Fibroblast of lung (primary cell): Measurements from ENCODE around the gene DNAJB11. TPM values are rescaled to one million over a fixed set of nuclear protein-coding genes. Genes with fewer than 3 reads are reported as not detected.

Experiments used
- DNase-seq, 2 donors: peaks; one replicate each; pipeline versions ENCODE4 v3.0.0 to v3.0.0-alpha.2; 2010; ENCODE audit warnings: low read depth in 2 of 2
- H2AFZ ChIP-seq: 2 replicates; pipeline ENCODE4 v1.5.1; 2012; ENCODE audit warnings: low read length, control low read depth, inconsistent platforms
- H3K27ac ChIP-seq: 2 replicates; pipeline ENCODE4 v1.5.1; 2011; ENCODE audit warnings: low read length, control low read depth; ENCODE audit not compliant: insufficient read depth
- H3K27me3 ChIP-seq: 2 replicates; pipeline ENCODE4 v1.5.1; 2011; ENCODE audit warnings: mild to moderate bottlenecking, low read length; ENCODE audit not compliant: control insufficient read depth, insufficient read depth
- H3K36me3 ChIP-seq: 2 replicates; pipeline ENCODE4 v1.5.1; 2011; ENCODE audit warnings: low read length; ENCODE audit not compliant: control insufficient read depth, insufficient read depth
- H3K4me1 ChIP-seq: 2 replicates; pipeline ENCODE4 v1.5.1; 2011; ENCODE audit warnings: low read length; ENCODE audit not compliant: control insufficient read depth, insufficient read depth; ENCODE audit errors: extremely low read depth
- H3K4me2 ChIP-seq: 2 replicates; pipeline ENCODE4 v1.5.1; 2011; ENCODE audit warnings: low read length, control low read depth; ENCODE audit not compliant: insufficient read depth; ENCODE audit errors: extremely low read depth
- H3K4me3 ChIP-seq, 4 experiments: fragments of 200-600 bp in 1 of 4; sonication (generic) in 1 of 4; replicated peaks in 1 of 4; 2 replicates each; pipeline ENCODE4 v1.5.1; 2011 to 2016; ENCODE audit warnings: low read length in 4 of 4, low read depth in 3 of 4, mild to moderate bottlenecking in 3 of 4, control low read depth in 2 of 4, inconsistent platforms in 1 of 4, mixed read lengths in 1 of 4; ENCODE audit not compliant: insufficient read depth in 1 of 4; ENCODE audit errors: control extremely low read depth in 1 of 4
- H3K79me2 ChIP-seq: 2 replicates; pipeline ENCODE4 v1.5.1; 2012; ENCODE audit warnings: mild to moderate bottlenecking, low read length, inconsistent platforms; ENCODE audit not compliant: control insufficient read depth, insufficient read depth
- H3K9ac ChIP-seq: 2 replicates; pipeline ENCODE4 v1.5.1; 2011; ENCODE audit warnings: mild to moderate bottlenecking, low read length, control low read depth; ENCODE audit not compliant: insufficient read depth
- H3K9me3 ChIP-seq: 2 replicates; pipeline ENCODE4 v1.5.1; 2012; ENCODE audit warnings: low read depth, low read length; ENCODE audit not compliant: control insufficient read depth, insufficient read depth
- H4K20me1 ChIP-seq: 2 replicates; pipeline ENCODE4 v1.5.1; 2011; ENCODE audit warnings: low read length; ENCODE audit not compliant: control insufficient read depth, insufficient read depth; ENCODE audit errors: extremely low read depth
- EZH2 ChIP-seq: IDR thresholded peaks from 2 replicates; pipeline ENCODE4 v1.5.1; 2012; ENCODE audit warnings: low read length, control low read depth, mild to moderate bottlenecking; ENCODE audit errors: missing control alignments
- polyA plus RNA-seq, 2 donors: library from polyadenylated mRNA; depleted of rRNA in 1 of 2; stranded (reverse) in 1 of 2; unstranded in 1 of 2; fragments of >200 nt; gene quantifications; 2 replicates each; pipeline ENCODE4 v1.2.1, GENCODE V29; 2011 to 2012; ENCODE audit warnings: missing spikeins in 1 of 2
- total RNA-seq: library from RNA; depleted of rRNA; stranded (reverse); fragments of >200 nt; gene quantifications from 2 replicates; pipeline ENCODE4 v1.2.1, GENCODE V29; 2014
- TF ChIP-seq, protein P1 (sequence below), 2 donors: IDR thresholded peaks in 1 of 2; conservative IDR thresholded peaks in 1 of 2; 1 replicate in 1 of 2; 2 replicates in 1 of 2; pipeline ENCODE4 v1.5.1; 2011 to 2012; ENCODE audit warnings: low read length in 2 of 2, control low read depth in 1 of 2, inconsistent platforms in 1 of 2, low read depth in 1 of 2, mild to moderate bottlenecking in 1 of 2

The DNAJB11 gene
- total and polyA plus RNA-seq, 2 donors (not counting 1 experiment from before 2014, with no cell fraction given), result 37.5 to 59.1 TPM

DNA sequence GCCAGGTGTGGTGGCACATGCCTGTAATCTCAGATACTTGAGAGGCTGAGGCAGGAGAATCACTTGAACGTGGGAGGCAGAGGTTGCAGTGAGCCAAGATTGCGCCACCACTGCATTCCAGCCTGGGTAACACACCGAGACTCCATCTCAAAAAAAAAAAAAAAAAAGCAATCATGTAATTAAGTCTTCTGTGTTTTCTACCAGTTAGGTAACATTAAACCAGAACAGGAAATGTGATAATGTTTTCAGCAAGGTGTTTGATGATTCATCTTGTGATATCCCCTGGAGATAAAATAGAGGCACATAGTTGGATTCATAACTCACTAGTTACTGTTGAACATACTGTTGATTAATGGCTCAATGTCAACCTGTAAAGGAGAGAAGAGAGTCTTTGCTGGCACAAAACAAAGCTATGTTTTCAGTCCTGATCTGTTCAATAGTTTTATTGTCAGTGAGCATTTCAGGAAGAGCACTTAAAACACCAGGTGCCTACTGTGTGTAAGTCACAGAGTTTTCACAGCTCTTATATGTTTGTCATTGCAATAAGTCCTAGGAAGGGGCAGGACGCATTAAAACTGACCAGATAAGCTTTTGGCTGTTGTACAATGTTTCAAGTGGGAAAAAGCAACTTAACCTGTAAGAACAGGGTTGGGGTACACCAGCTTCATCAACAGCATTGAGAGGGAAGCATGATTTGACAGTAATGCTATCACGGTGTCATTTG, 19.5 kb downstream of the DNAJB11 start:
- Histone ChIP-seq H3K4me2 (no peak overlapping the region), H3K79me2 (no peaks in the 10 kb centered on the region), H3K27me3 (no peaks in the 10 kb centered on the region), H3K4me3 (no peak overlapping the region), H3K9ac (no peak overlapping the region), H4K20me1 (no peaks in the 10 kb centered on the region), H3K4me1 (no peaks in the 10 kb centered on the region), H3K27ac (no peak overlapping the region), H3K36me3 (no peaks in the 10 kb centered on the region), H3K9me3 (no peaks in the 10 kb centered on the region), H2AFZ (no peak overlapping the region)
- TF ChIP-seq, protein P1, sequence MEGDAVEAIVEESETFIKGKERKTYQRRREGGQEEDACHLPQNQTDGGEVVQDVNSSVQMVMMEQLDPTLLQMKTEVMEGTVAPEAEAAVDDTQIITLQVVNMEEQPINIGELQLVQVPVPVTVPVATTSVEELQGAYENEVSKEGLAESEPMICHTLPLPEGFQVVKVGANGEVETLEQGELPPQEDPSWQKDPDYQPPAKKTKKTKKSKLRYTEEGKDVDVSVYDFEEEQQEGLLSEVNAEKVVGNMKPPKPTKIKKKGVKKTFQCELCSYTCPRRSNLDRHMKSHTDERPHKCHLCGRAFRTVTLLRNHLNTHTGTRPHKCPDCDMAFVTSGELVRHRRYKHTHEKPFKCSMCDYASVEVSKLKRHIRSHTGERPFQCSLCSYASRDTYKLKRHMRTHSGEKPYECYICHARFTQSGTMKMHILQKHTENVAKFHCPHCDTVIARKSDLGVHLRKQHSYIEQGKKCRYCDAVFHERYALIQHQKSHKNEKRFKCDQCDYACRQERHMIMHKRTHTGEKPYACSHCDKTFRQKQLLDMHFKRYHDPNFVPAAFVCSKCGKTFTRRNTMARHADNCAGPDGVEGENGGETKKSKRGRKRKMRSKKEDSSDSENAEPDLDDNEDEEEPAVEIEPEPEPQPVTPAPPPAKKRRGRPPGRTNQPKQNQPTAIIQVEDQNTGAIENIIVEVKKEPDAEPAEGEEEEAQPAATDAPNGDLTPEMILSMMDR (conservative IDR thresholded peaks at IDR 0.05 in 1 of 2, IDR thresholded peaks at IDR 0.05 in 1 of 2; ENCODE audit: low read depth in 1 of 2, low read length in 2 of 2), result no peak
- TF ChIP-seq EZH2, result no peak
- peak in 1 of 2 donors; percentile 49 for DNase-seq

DNA sequence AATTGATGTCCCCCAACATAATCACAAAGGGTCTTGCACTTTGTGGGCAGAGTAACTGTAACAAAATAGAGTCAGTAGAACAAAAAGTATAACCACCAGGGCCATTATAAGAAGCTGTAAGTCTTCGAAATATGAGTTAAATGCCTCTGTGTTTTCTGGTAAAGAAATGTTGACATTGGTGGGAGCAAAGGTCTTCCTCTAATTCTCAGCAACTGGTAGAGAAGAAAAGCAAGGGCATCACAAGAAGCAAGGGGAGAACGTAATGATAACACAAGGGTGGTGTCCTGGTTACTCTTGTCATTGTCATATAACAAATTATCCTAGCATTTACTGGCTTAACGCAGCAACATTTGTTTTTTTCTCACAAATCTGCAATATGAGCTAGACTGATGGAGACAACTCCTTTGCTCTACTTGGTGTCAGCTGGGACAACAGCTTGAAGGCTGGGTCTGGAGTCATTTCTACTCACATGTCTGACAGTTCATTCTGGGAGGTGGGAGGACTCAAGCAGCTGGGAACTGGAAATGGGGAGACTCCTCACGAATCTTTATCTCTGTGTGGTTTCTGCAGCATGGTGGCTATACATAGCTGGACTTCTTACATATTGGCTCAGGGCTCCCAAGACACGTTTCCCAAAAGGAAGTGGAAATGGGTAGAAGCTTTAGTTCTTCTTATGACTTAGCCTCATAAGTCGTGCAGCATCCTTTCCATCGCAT, 20.2 kb downstream of the DNAJB11 start:
- no peaks in the 10 kb centered on the region for H3K79me2 ChIP-seq
- no peaks in the 10 kb centered on the region for H4K20me1 ChIP-seq
- H3K4me2 ChIP-seq, result no peak overlapping the region
- no peak overlapping the region for H2AFZ ChIP-seq
- H3K9me3 ChIP-seq, result no peaks in the 10 kb centered on the region
- H3K4me3 ChIP-seq, result no peak overlapping the region
- H3K9ac ChIP-seq, result no peak overlapping the region
- TF ChIP-seq, protein P1 (conservative IDR thresholded peaks at IDR 0.05 in 1 of 2, IDR thresholded peaks at IDR 0.05 in 1 of 2; ENCODE audit: low read depth in 1 of 2, low read length in 2 of 2), result no peak
- TF ChIP-seq EZH2, result no peak
- DNase-seq, result no peak
- no peak overlapping the region for H3K27ac ChIP-seq
- no peaks in the 10 kb centered on the region for H3K36me3 ChIP-seq
- H3K27me3 ChIP-seq, result no peaks in the 10 kb centered on the region
- H3K4me1 ChIP-seq, result no peaks in the 10 kb centered on the region

DNA sequence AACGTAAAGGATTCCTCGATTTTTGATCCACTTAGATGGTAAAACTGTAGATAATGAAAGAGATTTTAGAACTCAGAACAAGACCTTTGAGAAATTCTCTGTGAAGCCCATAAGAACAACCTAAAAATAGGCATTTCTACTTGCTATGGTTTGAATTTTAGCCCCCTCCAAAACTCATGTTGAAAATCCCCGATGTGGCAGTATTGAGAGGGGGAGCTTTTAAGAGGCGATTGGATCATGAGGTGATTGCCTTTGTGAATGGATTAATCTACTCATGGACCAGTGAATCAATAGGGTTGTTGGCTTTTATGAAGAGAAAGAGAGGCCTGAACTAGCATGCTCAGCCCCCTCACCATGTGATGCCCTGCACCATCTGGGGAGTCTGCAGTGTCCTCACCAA, 22.2 kb downstream of the DNAJB11 start:
- Histone ChIP-seq H3K9me3 (no peaks in the 10 kb centered on the region), H3K4me1 (no peaks in the 10 kb centered on the region), H3K36me3 (no peaks in the 10 kb centered on the region), H3K9ac (no peak overlapping the region), H3K27ac (no peak overlapping the region), H3K79me2 (no peaks in the 10 kb centered on the region), H3K4me3 (no peak overlapping the region), H3K27me3 (no peaks in the 10 kb centered on the region), H2AFZ (no peak overlapping the region), H3K4me2 (no peak overlapping the region), H4K20me1 (no peaks in the 10 kb centered on the region)
- TF ChIP-seq, protein P1 (conservative IDR thresholded peaks at IDR 0.05 in 1 of 2, IDR thresholded peaks at IDR 0.05 in 1 of 2; ENCODE audit: low read depth in 1 of 2, low read length in 2 of 2), result no peak
- no peak for TF ChIP-seq EZH2
- no peak for DNase-seq
